Measurements from ENCODE around the gene PGGHG.

- no peak for TF ChIP-seq EP300 (IDR thresholded peaks at IDR 0.05)
- no peak for TF ChIP-seq CTCF (IDR thresholded peaks at IDR 0.05)
- no peak for TF ChIP-seq POLR2A (IDR thresholded peaks at IDR 0.05; ENCODE audit: low read depth)
- TF ChIP-seq POLR2AphosphoS5 (IDR thresholded peaks at IDR 0.05): no peak
Observed at GRCh38 chr11:289398-289711, 429 bp downstream of the PGGHG start.

Data from esophagus muscularis mucosa (tissue), 4 donors.